NCI-H1436 treated with DMSO at 0.1 percent for 48 hours (cell line): Measurements from ENCODE around the gene CBR1.

ENCODE experiments used
- DNase-seq: peaks from one replicate; lab custom pipeline; 2025; lab: John Stamatoyannopoulos, UW

Gene CBR1

GRCh38 chr21:36115138-36115730, 45.4 kb downstream of the CBR1 start:
- no peak for DNase-seq

- no peak for DNase-seq
These were observed 47.5 kb downstream of the CBR1 start for GRCh38 chr21:36117286-36117741.

- DNase-seq, result no peak
These were observed 50.6 kb downstream of the CBR1 start for GRCh38 chr21:36120304-36120888.
